ENCODE data around the gene TMEM115.
A peak's percentile ranks its signal among the peaks of the same experiment; 100 is the strongest.

TMEM115 gene

GRCh38 chr3:50358911-50359759 is at the start of gene TMEM115:
TMEM115 (minus strand) TSS chr3:50359521; CDS start chr3:50359063, 458 bp downstream.
- DNase-seq (ENCODE audit: low read depth in 1 of 2, low spot score in 1 of 2), result peak; percentile 81 to 89

- DNase-seq (ENCODE audit: low read depth in 1 of 2, low spot score in 1 of 2), result no peak
Measured at GRCh38 chr3:50408443-50408944, 49.2 kb upstream of the TMEM115 start.

DNA sequence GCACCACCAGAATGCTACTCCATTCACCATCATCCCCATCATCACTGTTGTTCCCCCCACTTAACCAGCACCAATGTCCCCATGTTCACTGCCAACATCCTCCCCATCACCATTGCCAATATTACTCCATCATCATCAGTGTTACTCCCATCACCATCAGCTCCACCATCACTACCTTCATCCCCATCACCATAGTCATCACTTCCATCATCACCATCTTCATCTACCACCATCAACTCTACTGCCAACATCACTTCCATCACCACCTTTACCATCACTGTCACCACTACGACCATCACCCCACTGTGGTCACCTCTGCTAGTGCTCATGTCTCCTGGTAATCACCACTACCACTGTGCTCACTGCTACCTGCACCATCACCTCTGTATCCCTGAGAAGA is 47.2 kb upstream of the TMEM115 start:
- DNase-seq (ENCODE audit: low read depth in 1 of 2, low spot score in 1 of 2), result no peak

- no peak for DNase-seq (ENCODE audit: low read depth in 1 of 2, low spot score in 1 of 2)
Measured at GRCh38 chr3:50405249-50405648, 45.9 kb upstream of the TMEM115 start.

DNA sequence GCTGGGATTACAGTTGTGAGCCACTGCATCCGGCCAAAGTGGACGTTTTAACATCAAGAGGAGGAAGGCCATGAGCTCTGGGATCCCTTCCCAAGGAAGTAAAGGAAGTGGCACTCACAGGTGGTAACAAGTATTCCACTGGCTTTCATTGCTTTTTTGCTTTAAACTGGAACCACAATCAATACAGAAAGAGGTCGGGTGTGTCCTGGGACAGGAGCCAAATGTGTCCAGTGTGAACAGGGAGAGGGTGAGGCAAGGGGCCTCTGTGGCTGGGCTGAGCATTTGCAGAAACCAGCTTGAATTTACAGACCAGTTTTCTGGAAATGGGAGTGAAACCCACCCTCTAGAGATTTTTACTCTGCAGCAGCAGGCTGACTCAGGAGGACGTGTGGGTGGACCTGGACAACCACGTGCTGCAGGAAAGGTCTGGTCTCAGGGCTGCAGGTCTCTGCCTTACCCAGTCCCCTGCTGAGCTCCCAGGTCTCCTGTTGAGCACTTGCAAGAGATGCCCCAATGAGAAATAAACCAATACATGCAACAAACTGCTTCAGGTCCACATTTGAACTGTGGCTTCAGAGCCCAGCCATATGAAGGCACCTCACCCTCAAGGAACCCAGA is 42.8 kb upstream of the TMEM115 start:
- DNase-seq (ENCODE audit: low read depth in 1 of 2, low spot score in 1 of 2), result no peak

GRCh38 chr3:50396502-50396901 is 37.2 kb upstream of the TMEM115 start:
- no peak for DNase-seq (ENCODE audit: low read depth in 1 of 2, low spot score in 1 of 2)

- DNase-seq (ENCODE audit: low read depth in 1 of 2, low spot score in 1 of 2), result no peak
Measured at GRCh38 chr3:50395070-50395860, 35.9 kb upstream of the TMEM115 start.

GRCh38 chr3:50393061-50393460 is 33.7 kb upstream of the TMEM115 start:
- DNase-seq (ENCODE audit: low read depth in 1 of 2, low spot score in 1 of 2), result no peak

DNA sequence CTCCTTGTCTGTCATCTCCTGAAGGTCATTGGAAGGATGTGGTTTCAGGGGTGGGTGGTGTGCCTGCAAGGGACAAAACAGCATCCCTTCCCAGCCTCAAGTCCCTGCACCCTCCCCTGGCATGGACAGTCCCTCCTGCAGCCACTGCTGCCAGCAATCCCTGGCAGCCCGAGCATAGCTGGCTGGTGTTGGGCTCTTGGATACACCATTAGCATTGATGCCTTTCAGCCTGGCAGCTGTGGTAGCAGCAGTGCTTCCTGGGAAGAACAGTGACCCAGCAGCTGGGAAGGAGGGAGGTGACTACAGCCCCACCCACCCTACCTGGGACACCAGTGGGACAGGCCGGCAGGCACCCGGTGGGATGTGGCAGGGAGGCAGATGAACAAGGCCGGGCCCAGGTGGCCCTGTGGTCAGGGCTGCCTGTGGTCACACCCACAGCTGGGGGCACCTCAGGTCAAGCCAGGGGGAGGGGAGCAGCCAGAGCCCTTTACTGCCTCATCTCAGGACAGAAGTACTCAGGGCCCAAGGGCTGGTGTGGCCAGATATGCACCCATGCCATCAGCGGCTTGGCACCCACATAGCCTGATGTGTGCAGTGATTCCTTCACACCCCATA is 32.9 kb upstream of the TMEM115 start:
- no peak for DNase-seq (ENCODE audit: low read depth in 1 of 2, low spot score in 1 of 2)

DNA sequence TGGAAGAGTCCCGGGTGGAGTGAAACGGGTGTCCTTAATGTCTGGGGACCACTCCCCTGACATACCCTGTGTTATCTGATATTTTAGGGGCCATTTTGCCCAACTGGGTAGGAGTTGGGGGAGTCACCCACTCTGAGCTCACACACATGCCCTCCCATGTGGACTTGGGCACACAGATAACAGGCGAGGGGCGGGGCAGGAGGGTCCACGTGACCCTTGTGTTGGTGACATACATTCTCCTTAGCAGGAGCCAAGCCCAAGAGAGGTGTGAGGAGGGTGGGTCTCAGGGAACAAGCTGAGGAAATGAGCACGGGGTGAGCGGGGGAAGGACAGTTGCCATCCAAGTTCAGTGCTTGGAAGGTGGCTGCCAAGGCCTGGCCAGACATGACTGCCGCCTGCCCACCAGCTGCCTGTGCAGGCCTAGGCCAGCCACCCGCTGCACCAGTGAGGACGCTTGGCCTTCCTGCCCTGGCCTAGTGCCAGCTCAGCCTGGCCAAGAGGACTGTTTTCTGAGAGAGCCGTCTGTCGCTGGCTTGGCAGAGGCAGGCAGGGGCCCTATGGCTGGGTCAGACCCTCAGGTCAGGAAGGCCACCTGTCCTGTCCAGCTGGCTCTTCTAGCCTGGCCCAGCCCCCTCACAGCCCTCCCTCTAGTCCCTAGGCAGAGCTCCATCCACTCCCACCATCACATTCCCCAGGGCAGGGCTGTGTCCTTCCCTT is 31.3 kb upstream of the TMEM115 start:
- no peak for DNase-seq (ENCODE audit: low read depth in 1 of 2, low spot score in 1 of 2)

DNA sequence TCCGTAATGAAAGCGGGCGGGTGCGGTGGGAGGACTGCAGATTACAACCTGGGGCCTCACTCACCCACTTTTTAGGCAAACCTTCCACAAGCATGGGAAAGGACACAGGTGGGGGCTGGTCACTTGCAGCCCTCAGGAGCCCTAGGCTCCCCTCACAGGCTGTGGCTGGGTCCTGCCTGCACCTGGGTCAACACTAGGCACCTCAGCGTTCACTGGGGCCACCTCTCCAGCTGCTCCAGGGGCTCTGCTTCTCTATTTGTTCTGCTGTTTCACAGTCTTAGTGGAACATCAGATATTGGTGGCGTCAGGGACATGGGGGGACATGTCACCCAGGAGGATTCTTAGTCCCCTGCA is 30.1 kb upstream of the TMEM115 start:
- no peak for DNase-seq (ENCODE audit: low read depth in 1 of 2, low spot score in 1 of 2)

DNA sequence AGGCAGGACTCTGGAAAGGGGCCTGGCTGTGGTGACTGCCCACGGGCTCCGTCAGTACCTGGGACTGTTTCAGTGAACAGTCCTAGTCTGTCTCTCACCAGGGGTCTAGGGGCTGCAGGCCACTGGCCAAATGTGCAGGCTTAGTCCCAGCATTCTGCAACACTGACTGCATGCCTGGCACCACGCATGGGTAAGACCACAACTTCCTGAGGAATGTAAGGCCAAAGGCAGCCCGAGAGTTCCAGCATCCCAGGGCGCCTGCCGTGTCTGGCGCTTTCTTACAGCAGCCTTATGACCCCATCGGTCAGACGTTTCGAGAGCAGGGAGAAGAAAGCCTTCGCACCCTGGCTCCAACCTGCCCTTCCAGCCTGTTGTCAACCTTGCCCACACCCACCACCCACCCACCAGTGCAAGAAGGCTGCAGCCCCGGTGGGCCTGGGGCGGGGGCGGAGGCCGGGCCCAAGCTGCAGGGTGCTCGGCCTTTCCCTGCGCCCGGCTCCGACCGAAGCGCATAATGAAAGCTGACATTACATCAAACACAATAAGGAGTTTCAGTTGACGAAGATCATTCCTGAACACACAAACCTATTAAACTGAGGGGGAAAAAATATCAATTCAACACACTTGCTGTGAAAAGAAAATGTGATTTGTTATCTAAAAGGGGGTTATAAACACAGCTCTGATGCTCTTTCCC is 29.5 kb upstream of the TMEM115 start:
- no peak for DNase-seq (ENCODE audit: low read depth in 1 of 2, low spot score in 1 of 2)

DNA sequence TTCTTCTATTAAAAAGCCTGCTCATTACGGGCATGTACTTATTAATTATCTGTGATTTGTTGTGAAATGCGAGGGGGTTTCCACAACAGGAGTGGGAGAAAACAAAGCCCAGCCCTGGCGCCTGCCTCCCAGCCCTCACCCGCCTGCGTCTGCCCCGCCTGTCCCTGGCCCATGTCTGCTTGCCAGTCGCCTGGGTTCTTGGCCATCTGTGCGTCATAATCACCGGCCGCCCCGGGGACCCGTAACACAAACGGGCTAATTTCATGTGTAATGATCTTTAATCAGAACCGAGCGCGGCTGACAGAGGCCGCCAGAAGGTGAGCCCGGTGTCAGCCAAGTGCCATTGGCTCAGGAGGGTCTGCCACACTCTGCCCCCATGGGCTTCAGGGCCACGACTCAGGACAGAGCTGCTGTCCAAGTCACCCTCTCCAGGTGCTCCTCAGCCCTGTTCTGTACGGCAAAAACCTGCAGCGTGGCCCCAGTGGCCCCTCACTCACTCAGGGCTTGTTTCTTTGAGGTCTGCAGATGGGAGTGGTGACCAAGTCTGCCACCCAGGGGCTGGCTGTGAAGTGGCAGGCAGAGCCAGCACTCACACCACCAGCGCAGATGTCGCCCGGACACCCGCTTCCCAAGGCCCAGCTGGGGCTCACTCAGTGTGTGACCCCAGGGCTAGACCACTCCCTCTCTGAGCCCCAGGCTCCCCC is 28.8 kb upstream of the TMEM115 start:
- DNase-seq (ENCODE audit: low read depth in 1 of 2, low spot score in 1 of 2), result no peak

- DNase-seq (ENCODE audit: low read depth in 1 of 2, low spot score in 1 of 2), result no peak
Measured at GRCh38 chr3:50385754-50386153, 26.4 kb upstream of the TMEM115 start.

DNA sequence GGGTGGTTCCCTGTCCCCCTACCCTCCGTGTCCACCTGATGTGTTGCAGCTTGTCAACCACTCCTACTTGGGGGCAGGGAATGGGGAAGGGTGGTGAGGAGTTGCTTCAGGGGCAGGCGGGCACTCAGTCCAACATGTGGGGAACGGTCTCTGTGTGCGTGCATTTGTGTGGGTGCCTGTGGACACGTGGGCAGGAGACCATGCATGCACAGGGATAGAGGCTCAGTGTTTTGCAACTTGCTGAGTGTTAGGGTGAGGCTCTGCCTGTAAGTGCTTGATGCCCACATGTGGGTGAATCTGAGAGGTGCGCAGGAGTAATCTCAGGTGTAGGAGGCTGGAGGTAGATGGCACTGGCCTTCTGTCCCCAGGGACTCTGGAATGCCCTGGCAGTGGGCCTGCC is 24.4 kb upstream of the TMEM115 start:
- DNase-seq (ENCODE audit: low read depth in 1 of 2, low spot score in 1 of 2), result no peak

DNA sequence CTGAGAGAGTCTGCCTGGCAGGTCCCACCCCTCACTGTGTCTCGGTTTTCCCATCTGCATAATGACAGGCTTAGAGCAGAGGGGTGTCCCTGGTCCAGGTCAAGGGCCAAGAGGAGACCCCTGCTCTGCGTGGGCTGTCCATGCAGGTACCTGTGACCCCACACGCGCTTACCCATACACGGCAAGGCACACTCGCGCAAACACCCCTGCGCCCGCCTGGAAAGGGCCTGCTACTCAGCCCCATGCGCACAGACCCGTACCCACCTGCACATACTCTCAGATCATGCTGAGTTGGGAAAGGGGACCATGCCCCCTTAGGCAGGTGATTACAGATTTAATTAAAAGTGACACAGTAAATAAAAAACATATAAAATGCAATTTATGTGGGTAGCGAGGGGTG is 23.4 kb upstream of the TMEM115 start:
- no peak for DNase-seq (ENCODE audit: low read depth in 1 of 2, low spot score in 1 of 2)

DNA sequence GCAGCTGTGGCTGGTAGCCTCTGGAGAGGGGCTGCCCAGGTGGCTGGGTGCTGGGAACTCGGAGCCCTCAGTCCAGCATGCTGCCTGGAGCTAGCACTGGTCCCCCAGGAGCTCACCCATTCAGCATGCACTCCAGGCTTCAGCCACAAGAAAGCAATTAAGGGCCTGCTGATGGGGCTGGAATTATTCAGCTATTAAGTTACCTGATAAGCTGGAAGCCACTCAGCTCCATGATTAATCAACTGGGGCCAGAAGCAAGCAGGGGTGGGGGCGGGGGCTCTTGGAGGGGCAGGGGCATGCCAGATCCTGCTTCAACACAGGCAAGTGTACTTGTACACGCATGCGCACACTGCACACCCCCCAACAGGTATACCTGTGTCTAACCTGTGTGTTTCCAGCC is 22.1 kb upstream of the TMEM115 start:
- DNase-seq (ENCODE audit: low read depth in 1 of 2, low spot score in 1 of 2), result no peak

DNA sequence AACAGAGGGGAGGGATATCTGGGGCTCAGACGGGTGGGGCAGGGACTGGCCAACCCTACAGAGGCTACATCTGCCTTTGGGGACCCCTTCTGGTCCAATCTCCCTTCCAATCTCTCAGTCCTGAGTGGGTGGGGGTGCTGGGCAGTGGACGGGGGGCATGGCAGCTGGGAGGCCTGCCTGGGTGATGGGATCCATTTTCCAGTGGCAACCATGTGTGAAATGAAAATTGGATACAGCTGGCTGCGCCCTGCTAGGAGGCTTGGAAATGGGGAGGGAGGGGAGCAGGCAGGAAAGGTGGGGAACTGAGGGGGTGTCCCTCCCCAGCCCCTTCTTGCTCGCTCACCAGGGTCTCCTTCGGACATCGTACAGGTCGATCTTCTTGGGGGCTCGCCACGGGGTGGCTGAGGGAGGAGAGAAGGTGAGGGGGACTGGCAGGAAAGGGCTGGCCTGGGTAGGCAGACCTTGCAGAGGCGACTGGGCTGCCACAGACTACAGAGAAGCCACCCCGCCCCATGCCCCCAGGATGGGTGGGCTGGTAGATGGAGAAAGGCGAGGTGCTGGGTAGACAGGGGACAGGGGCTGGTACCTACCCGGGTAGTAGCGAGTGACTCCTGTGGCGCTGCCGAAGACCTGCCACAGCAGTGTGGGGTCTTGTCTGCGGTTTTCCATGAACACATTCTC is 21.2 kb upstream of the TMEM115 start:
- DNase-seq (ENCODE audit: low read depth in 1 of 2, low spot score in 1 of 2), result no peak

DNA sequence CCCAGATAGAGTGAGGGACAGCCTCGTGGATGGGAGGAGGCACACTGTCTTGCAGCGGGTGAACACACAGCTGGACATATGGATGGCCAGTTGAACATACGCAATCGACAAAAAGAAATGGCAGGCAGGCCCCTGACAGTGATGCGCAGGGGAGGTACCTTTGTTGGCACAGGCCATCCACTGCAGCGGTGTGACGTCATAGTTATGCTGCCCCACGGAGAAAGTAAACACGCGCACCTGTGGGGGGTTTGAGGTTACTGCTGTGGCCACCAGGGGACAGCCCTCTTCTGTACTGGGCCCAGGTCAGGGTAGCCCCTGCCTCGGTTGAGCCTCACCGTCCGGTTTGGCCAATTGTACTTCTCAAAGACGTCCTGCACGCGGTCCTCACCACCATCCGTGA is 19.4 kb upstream of the TMEM115 start:
- DNase-seq (ENCODE audit: low read depth in 1 of 2, low spot score in 1 of 2), result no peak

Data from stimulated activated CD4-positive, alpha-beta T cell treated with anti-CD3 and anti-CD28 coated beads, Interleukin-15, amount 100 ng/mL, for 1 hour (primary cell).